ENCODE measurements around the gene MGME1. TPM values are rescaled to one million over a fixed set of nuclear protein-coding genes. Genes with fewer than 3 reads are reported as not detected.
A peak's percentile ranks its signal among the peaks of the same experiment; 100 is the strongest.

The MGME1 gene
- total and polyA plus RNA-seq, 2 of the 13 experiments (the other 11 are each of a cell fraction or from before 2014, with no cell fraction given): 36.7 to 66.6 TPM

DNA sequence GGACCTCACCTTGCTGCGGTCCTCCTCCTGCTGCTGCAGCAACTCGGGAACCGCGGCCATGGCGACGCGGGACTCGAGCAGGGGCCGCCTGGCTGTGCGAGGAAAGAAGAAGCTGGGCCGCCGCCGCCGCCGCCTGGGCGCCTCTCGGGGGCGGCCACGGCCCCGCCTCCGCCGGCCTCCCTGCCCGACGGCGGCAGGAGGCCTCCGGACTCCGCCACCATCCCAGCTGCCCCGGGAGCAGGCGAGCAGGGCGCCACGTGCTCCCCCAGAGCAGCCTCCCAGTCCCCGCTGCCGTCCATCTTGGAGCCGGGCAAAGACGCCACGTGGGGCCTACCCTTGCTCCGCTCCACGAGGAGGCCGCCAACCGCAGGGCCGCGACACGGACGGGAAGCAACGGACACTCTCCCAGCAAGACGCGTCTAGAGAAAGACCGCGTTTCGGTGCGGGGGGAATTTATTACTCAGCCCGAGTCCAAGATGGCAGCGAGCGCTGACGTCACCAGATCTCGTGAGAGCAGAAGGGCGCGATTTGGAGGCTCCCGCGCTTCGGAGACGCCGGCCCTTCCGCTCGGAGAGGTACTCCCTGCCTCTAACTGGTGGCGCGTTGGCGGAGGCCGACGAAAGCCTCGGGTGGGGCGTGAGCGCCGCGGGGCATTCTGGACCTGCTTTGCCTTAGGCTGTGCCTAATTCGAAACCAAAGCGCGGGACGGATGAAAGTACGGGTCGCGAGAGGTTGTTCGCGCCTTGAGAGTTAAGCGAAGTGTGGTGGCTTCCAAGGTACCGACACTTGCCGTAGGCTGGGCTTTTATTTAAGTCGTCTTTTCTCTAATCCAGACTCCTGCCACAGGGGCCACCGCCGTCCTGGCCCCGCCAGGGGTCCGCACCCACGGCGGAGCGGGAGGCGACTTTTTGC lies at the start of gene MGME1, which contains the start of gene SNX5 (continued):
- TF ChIP-seq, protein P1, sequence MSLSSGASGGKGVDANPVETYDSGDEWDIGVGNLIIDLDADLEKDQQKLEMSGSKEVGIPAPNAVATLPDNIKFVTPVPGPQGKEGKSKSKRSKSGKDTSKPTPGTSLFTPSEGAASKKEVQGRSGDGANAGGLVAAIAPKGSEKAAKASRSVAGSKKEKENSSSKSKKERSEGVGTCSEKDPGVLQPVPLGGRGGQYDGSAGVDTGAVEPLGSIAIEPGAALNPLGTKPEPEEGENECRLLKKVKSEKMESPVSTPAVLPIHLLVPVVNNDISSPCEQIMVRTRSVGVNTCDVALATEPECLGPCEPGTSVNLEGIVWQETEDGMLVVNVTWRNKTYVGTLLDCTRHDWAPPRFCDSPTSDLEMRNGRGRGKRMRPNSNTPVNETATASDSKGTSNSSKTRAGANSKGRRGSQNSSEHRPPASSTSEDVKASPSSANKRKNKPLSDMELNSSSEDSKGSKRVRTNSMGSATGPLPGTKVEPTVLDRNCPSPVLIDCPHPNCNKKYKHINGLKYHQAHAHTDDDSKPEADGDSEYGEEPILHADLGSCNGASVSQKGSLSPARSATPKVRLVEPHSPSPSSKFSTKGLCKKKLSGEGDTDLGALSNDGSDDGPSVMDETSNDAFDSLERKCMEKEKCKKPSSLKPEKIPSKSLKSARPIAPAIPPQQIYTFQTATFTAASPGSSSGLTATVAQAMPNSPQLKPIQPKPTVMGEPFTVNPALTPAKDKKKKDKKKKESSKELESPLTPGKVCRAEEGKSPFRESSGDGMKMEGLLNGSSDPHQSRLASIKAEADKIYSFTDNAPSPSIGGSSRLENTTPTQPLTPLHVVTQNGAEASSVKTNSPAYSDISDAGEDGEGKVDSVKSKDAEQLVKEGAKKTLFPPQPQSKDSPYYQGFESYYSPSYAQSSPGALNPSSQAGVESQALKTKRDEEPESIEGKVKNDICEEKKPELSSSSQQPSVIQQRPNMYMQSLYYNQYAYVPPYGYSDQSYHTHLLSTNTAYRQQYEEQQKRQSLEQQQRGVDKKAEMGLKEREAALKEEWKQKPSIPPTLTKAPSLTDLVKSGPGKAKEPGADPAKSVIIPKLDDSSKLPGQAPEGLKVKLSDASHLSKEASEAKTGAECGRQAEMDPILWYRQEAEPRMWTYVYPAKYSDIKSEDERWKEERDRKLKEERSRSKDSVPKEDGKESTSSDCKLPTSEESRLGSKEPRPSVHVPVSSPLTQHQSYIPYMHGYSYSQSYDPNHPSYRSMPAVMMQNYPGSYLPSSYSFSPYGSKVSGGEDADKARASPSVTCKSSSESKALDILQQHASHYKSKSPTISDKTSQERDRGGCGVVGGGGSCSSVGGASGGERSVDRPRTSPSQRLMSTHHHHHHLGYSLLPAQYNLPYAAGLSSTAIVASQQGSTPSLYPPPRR (CRISPR knock-in tag; IDR thresholded peaks at IDR 0.05; ENCODE audit: borderline replicate concordance): peak; percentile 68; the same call in 1 of the 2 replicates
- TF ChIP-seq, protein P2, sequence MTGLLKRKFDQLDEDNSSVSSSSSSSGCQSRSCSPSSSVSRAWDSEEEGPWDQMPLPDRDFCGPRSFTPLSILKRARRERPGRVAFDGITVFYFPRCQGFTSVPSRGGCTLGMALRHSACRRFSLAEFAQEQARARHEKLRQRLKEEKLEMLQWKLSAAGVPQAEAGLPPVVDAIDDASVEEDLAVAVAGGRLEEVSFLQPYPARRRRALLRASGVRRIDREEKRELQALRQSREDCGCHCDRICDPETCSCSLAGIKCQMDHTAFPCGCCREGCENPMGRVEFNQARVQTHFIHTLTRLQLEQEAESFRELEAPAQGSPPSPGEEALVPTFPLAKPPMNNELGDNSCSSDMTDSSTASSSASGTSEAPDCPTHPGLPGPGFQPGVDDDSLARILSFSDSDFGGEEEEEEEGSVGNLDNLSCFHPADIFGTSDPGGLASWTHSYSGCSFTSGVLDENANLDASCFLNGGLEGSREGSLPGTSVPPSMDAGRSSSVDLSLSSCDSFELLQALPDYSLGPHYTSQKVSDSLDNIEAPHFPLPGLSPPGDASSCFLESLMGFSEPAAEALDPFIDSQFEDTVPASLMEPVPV (CRISPR knock-in tag; IDR thresholded peaks at IDR 0.05): peak; percentile 98
- peak; percentile 100 for TF ChIP-seq MAX (IDR thresholded peaks at IDR 0.05)
- TF ChIP-seq HDAC1 (CRISPR knock-in tag; IDR thresholded peaks at IDR 0.05): peak; percentile 89
- peak; percentile 80 for TF ChIP-seq ZNF468 (CRISPR knock-in tag; IDR thresholded peaks at IDR 0.05)
- 0 out of 2 replicates have a peak, but pooled peaks have one; percentile 20 for TF ChIP-seq MTA1 (CRISPR knock-in tag; IDR thresholded peaks at IDR 0.05; ENCODE audit: borderline replicate concordance)
- peak; percentile 99 for TF ChIP-seq ZNF619 (CRISPR knock-in tag; IDR thresholded peaks at IDR 0.05)
- TF ChIP-seq PLSCR1 (CRISPR knock-in tag; IDR thresholded peaks at IDR 0.05; ENCODE audit: borderline replicate concordance): peak; percentile 98
- TF ChIP-seq, protein P3, sequence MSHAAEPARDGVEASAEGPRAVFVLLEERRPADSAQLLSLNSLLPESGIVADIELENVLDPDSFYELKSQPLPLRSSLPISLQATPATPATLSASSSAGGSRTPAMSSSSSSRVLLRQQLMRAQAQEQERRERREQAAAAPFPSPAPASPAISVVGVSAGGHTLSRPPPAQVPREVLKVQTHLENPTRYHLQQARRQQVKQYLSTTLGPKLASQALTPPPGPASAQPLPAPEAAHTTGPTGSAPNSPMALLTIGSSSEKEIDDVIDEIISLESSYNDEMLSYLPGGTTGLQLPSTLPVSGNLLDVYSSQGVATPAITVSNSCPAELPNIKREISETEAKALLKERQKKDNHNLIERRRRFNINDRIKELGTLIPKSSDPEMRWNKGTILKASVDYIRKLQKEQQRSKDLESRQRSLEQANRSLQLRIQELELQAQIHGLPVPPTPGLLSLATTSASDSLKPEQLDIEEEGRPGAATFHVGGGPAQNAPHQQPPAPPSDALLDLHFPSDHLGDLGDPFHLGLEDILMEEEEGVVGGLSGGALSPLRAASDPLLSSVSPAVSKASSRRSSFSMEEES (CRISPR knock-in tag; IDR thresholded peaks at IDR 0.05): peak; percentile 60; the same call in 1 of the 2 replicates
- TF ChIP-seq CCAR2 (optimal IDR thresholded peaks at IDR 0.05; ENCODE audit: low read depth, low read length): peak; percentile 5
- TF ChIP-seq ZNF329 (CRISPR knock-in tag; IDR thresholded peaks at IDR 0.05; ENCODE audit: low read depth): peak; percentile 93
- peak; percentile 96 for TF ChIP-seq GATAD1 (CRISPR knock-in tag; IDR thresholded peaks at IDR 0.05)
- TF ChIP-seq, protein P4, sequence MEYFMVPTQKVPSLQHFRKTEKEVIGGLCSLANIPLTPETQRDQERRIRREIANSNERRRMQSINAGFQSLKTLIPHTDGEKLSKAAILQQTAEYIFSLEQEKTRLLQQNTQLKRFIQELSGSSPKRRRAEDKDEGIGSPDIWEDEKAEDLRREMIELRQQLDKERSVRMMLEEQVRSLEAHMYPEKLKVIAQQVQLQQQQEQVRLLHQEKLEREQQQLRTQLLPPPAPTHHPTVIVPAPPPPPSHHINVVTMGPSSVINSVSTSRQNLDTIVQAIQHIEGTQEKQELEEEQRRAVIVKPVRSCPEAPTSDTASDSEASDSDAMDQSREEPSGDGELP (IDR thresholded peaks at IDR 0.05; ENCODE audit: borderline replicate concordance, low read depth): peak; percentile 26; the same call in 1 of the 2 replicates
- TF ChIP-seq HOXA7 (CRISPR knock-in tag; IDR thresholded peaks at IDR 0.05): peak; percentile 98
- TF ChIP-seq TSC22D2 (CRISPR knock-in tag; IDR thresholded peaks at IDR 0.05; ENCODE audit: borderline replicate concordance): 0 out of 2 replicates have a peak, but pooled peaks have one; percentile 2
- peak; percentile 91 for TF ChIP-seq SMAD3 (CRISPR knock-in tag; IDR thresholded peaks at IDR 0.05)
- TF ChIP-seq ZNF124 (CRISPR knock-in tag; IDR thresholded peaks at IDR 0.05): peak; percentile 90; the same call in 1 of the 2 replicates
- no peak for TF ChIP-seq ZBTB8A (CRISPR knock-in tag; IDR thresholded peaks at IDR 0.05; ENCODE audit: borderline replicate concordance, low read depth)

Data from HepG2 (cell line).